Smooth muscle cell of the brain vasculature (primary cell): ENCODE measurements around the gene CDC6.

ENCODE experiments used
- DNase-seq: peaks from one replicate; pipeline ENCODE4 v3.0.0-alpha.2; 2012; ENCODE audit warnings: low read depth, low spot score

Gene CDC6

DNA sequence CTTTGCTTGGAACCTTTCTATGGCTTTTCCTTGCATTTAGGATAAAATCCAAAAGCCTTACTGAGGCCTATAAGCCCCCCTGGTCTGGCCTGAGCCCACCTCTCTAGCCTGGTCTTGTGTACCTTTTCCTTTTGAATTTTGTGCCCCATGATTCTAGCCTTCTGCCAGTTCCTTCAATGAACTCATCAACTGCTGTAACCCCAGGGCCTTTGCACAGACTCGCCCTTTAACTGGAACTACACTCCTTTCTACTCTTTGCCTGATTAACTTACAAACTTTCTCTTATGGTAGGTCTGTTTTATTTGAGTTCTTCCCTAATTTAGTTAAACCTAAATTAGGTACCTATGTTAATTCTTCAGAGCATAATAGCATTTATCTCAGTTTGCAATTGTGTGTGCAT, 52.6 kb downstream of the CDC6 start:
- no peak for DNase-seq

DNA sequence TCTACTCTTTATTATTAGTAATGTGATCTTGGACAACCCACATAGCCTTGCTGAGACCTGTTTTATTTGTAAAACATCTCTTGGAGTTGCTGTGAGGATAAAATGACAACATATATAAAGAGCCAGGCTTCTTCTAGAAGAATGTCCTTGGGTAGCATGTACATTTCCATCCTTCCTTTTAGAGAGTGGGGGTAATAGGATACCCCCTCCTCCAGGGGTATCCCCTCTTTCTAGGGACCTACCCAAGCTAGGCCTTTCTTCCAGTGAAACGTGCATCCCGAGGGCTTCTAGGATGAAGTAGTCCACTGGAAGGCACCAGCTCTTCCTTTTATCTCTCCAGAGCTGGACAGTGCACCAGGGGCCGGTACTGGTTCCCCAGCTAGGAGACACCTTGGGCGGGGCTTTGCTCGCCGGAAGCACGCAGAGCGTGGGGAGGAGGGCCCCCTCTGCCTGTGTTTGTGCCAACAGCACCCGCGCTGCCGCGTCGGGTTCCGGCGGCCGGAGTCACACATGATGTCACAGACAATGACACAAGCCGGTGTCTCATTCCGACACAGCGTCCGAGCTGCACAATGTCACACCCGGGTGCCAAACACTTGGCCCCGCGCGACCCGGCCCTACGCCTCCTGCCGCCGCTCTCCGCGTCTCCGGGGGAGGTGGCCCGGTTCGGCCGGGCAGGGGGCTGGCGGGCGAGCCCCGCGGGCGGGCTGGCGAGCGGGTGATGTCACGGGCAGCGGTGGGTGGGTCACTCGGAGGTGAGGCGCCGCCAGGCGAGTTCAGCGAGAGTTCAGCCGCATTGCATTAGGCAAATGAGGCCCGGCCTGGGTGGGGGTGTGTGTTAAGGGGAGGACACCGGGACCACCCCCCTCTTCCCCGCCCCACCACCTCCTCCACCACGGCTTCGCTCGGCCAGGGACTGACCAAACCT, 53.5 kb downstream of the CDC6 start:
- DNase-seq = no peak

DNA sequence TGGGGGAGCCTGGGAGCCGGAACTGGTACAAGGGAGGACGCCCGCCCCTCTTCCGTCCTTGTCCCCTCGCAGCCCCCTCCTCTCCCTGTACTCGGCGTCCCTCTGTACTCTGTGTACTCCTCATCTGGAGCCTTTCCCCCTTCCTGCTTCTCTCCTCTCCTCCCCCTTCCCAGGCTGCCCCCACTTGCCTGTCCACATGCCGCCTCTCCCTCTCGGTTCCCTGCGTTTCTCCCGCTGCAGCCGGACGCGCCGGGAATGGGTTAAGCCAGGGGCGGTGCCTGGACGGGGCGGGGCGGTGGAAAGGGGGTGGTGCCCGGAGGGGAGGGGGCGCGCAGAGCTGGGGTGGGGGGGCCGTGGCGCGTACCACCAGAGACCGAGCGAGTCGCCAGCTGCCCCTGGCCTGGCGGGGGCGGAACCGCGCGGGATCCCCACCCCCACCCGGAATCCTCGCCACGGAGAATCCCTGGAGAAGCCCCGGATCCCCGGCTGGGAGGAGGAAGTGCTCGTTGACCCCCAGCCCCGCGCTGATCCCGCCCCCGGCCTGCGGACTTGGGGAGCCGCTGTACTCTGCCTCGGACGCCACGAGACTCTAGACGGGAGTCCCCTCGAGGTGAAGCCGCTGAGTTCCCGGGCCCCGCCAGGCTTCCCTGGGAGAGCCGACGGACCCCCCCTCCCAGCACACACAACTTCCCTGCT, 54.3 kb downstream of the CDC6 start:
- DNase-seq = no peak

- no peak for DNase-seq
Observed at GRCh38 chr17:40342504-40343218, 55.0 kb downstream of the CDC6 start.

GRCh38 chr17:40343219-40344119, 55.8 kb downstream of the CDC6 start:
- no peak for DNase-seq

GRCh38 chr17:40344421-40345160, 56.9 kb downstream of the CDC6 start:
- no peak for DNase-seq

DNA sequence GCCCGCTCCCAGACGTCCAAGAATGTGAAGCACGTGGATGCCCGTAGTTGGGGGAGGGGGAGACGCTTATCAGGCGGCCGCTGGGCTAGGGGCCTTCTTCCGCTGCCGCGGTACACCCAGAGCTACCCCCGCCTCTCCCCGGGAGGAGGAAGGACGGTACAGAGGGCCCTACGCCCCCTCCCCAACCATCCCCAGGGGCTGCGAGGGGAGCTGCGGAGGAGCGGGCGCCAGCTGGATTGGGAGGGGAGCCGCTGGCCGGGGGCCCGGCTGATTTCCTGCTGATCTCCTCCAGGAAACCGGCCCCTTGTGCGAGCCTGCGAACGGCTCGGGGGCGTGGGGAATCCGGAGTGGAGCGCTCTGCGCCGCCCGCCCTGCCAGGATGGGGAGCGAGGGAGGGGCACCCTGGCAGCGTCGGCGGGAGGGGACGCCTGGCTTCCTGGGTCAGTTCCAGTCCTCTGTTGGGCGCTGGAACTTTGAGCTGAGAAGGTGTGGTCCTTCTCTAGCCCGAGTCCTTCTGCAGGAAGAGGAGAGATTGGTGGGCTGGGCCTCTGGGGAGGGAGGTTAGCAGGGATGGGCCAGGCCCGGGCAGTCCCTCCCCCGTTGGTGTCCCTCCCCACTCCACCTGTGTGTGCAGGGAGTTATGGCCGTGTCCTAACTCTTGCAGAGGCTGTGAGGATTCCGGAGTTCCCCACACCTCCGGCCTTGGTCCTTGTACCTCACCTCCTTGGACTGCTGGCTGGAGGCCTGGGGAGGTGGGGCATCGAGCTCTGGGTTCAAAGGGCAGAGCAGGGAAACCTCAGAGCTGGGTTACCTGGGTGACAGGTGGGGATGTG, 57.7 kb downstream of the CDC6 start:
- DNase-seq = no peak

DNA sequence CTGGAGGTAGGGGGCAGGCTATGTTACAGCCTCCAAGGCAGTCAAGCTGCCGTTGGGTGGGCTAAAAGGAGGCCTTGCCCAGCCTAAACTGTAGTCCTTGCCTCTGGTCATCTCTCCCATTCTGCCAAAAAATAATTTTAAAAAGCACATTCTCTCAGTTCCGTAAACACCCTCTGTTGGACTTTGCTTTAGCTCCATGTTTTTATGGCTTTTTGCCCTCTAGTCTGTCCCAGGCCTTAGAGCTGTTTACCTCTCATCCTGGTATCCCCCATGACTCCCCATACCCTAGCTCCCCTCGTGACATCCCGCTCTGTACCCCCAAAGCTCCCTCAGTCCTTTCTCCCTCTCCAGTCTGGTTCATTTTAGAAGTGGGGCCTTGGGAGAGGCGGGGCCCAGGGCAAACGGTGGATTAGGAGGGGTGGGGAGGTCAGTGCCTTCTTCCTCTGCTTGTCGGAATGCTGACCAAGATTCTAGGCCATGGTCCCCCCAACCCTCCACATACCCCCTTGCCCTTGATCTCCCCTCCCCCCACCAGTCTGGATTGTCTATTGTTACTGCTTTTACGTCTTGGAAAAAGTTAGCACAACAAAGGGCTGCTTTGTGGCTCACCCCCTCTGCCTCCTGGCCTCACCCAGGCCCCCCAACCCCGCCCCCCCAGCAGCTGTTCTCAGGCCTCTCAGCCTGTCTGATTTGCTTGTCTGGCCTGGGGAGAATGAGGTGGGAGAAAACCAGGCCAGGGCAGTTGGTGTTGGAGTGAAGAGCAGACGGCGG, 58.5 kb downstream of the CDC6 start:
- no peak for DNase-seq

GRCh38 chr17:40346765-40347158, 59.1 kb downstream of the CDC6 start:
- DNase-seq = no peak

DNA sequence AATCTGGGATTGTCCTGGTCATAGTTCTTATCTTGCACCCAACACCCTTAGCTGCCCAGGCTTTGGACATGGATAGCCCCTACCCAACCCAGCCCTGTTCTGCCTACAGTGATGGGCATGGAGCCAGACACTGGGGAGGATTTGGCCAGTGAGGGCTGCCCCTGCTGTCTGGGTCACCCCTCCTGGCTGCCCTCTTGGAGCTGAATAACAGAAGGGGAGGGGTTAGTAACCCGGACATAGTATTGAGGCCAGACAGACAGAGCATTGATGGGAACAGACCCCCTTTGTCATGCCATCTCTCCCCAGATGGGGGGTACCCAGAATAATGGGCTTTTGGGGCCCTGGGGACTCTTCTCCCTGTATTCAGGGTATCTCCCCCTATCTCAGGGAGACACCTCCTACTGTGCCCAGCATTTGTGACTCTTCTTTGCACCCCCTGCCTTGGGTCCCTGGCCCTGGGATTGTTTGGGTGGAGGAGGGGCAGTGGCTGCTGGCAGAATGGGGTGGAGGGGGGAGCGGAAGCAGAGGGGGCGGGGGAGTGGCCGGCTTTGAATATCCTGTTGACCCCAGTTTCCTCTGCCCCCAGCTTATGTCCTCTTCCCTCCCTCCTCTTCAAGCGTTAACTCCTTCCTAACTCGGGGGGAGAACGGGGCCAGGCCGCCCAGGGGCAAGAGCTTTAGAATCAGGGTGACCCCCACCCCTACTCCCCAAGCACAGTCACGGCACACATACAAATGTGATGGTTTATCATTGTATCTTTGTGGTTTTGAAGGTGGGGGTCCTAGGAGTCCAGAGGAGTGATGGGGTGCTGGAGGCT, 59.8 kb downstream of the CDC6 start:
- no peak for DNase-seq

DNA sequence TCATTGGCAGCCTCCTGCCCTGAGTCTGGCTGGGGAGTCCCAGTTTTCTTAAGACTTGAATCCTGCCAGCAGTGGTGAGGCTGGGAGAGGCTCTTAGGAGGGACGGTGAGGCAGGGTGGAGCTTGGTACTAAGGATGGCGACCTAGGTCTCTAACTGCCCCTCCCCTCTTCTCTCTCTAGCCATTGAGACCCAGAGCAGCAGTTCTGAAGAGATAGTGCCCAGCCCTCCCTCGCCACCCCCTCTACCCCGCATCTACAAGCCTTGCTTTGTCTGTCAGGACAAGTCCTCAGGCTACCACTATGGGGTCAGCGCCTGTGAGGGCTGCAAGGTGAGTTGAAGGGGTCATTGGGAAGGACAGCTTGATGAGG, 60.4 kb downstream of the CDC6 start:
- no peak for DNase-seq

DNA sequence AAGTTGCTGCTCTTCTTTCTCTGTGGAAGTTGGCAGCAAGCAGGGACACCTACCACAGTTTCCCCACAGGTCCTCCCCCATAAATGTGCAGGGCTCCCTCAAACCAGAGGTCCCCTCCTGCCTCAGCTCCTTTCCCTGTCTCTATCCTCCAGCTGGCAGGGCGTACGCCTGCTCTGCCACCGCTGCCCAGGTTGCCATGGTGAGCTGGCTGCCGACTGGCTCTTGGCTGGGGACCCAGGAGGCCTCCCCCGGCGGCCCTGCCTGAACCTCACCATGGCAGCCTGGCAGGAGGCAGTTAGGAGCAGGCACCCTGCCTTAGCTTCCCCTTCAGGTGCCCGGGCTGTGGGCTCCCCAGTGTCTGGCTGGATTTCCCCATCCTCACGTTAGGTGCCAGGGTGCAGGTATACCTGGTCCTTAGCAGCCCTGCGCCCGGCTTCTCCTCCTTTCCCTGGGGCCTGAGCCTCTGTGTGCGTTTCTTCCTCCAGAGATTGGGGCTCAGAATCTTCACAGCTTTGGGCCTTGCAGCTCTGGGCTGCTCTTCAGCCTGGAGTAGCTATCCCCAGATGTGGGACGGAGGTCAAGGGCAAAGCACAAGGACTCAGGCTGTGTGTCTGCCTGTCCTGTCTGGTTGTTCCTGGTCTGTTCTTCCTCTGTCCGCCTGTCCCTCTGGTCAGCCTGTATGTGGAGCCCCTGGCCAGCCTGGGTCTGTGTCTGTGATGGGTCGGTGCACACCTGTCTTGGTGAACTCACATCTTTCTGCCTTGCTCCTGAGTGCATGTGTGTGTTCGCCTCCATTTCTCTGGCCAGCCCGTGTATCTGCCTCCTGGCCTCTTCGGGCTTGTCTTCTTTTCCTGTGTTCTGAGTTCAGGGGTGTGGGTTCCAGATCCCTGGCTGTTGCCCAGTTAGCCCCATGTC, 61.1 kb downstream of the CDC6 start:
- no peak for DNase-seq

GRCh38 chr17:40349477-40349894, 61.8 kb downstream of the CDC6 start:
- no peak for DNase-seq

GRCh38 chr17:40349895-40350688, 62.4 kb downstream of the CDC6 start:
- DNase-seq = no peak

DNA sequence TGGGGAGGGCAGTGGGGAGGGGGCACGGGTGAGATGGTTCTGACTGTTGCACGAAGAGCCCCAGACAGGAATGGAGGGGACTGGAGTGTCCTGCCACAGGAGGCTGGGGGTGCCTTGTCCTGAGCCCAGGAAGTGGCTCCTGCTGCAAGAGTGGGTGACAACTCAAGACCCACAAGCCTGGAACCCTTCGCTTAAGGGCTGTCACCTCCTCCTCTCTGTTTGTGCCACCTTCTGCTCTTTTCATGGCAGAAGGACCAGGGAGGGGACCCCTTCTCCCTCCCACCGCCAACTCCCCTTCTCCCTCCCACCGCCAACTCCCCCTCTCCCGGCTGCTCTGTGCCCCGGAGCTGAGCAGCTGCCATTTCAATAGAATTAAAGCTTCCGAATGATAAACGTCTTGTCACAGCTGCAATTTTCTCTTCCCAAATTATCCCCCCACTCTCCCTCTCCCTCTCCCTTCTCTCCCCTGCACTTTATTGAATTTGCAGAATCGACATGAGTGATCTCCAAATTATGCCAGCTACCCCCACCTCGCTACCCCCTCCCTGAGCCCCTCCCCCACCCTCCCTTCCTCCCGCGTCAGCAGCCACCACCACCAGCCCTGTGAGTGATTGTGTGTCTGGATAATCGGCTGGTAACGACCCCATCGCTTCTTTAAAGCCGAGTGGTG, 63.1 kb downstream of the CDC6 start:
- DNase-seq = no peak
